NCI-H1436 (cell line): Measurements from ENCODE around the gene GPC6.

Experiments used
- DNase-seq: peaks from one replicate; lab custom pipeline; 2025; lab: John Stamatoyannopoulos, UW

Gene GPC6

DNA sequence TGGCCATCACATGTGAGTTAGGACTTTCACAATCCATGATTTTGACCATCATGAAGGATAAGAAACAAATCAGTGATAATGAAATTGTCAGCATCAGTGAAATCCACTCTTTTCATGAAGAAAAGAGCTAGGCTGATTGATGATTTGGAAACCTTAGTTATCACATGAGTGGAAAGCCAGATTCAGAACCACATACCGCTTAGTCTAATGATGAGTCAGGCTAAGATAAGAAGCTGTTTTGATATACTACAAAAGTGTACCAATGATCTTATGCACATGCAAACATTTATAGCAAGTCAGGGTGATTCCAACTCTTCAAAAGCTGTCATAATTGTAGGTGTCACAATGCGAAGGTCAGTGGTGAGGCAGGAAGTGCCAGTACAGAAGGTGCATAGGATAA is 519.3 kb downstream of the GPC6 start:
- no peak for DNase-seq

DNA sequence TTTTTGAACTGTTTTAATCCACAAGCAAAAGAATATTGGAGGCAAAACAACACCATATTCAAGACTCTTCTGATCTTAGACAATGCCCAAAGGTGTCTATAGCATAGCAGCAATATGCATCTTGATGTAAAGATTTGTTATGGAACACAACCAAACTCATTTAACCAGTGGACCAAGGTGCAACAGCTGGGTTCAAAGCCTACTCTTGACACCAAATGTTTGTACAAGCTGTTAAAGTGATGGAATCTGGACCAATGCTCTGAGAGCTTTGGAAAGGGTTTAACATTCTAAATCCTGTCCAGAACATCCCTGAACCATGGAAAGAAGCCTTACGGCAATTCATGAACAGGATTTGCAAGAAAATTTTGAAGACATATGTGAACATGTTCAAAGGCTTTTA is 520.0 kb downstream of the GPC6 start:
- no peak for DNase-seq

DNA sequence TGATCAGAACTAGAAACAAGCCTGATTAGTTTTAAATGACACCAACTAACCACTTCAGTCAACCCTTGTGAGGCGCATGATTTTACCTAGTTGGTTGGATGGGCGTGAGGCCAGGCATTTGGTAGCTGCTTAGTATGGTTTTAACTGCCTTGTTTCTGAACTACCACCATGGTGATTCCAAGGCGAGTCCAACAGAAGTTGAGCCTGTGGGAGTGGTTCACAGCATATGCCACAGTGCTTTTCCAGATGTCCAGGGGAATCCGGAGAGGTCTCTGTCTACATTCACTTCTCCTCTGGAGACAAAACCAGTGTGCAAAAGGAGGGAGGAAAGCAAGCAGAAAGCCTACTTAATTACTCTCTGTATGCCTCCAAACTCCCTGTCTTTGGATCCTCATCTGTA is 524.1 kb downstream of the GPC6 start:
- no peak for DNase-seq

DNA sequence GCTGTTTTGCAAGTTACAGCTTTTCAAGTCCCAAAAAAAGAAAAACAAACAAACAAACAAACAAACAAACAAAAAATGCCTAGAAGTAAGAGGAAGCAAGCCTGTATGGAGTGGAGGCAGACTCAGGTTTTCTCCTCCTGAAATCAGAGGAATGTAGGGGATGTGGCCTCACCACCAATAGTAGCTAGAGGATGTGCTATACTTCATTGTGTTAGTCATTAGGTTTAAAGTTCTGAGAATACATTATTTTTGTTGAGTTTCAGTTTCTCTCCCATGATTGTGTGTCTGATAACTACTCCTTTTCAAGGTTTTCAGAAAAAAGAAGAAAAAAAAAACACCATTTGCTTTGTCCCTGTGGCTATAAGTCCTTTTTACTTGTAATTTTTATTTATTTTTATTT is 524.5 kb downstream of the GPC6 start:
- no peak for DNase-seq

DNA sequence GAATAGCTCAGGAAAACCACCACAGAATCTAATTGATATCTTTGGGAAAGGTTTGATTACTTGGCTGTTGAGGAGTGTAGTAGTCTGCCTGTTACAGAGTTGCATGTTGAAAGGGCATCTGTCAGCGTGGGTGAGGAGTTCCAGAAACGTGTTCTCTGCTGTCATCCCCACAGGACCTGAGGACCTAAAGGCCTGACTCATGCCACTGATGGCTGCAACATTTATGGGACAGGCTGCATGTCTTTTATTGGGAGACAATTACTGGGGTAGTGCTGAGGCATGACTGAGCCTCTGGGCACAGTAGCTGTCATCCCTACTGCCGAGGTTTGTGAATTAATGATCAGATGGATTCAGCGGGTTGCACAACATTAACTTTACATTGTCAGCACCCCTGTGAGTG is 525.9 kb downstream of the GPC6 start:
- DNase-seq = no peak

DNA sequence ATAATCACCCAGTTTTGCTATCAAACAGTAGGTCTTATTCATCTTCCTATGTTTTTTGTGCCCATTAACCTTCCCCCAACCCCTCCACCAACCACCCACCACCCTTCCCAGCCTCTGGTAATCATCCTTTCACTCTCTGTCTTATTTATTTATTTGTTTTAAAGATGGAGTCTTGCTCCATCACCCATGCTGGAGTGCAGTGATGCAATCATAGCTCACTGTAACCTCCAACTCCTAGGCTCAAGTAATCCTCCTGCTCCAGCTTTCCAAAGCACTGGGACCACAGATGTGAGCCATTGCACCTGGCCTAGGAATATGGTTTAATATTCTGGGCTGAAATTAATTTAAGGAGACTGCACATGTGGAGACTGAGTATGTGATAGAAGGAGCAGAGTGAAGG is 527.0 kb downstream of the GPC6 start:
- no peak for DNase-seq

DNA sequence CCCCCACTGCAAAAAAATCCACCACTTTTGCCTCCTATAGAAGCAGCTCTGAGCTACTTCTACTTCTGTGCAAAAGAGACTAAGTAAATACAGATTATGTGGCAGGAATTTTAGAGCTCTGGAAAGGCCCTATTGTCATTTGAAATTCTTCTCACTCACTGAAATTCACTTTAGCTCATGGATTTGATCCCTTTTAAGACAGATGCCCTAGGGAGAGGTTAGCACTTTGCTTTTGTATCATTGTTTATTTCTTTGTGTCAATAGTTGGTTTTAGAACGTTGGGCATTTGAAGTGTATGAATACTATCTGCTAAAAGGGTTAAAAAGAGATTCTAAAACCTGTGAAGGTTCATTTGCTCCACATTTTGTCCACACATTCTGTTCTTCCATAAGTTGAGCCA is 528.7 kb downstream of the GPC6 start:
- no peak for DNase-seq

DNA sequence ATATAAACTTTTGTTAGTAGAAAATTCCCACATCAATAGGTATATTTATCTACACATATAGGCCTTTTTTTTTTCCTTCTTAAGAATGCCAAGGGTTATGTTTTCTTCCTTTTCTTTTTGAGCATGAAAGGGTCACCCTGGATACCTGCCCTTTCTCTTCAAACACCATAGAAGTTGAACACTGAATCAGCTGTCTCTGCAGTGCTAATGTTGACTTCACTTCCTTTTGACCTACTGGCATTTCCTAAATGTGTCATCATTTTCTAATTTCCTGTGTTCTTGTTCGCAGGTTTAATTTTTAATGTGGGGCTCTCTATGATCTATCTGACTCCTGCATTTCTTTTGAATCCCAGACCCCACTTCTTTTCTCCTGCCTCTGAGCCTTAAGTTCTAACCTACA is 532.0 kb downstream of the GPC6 start:
- DNase-seq = no peak

DNA sequence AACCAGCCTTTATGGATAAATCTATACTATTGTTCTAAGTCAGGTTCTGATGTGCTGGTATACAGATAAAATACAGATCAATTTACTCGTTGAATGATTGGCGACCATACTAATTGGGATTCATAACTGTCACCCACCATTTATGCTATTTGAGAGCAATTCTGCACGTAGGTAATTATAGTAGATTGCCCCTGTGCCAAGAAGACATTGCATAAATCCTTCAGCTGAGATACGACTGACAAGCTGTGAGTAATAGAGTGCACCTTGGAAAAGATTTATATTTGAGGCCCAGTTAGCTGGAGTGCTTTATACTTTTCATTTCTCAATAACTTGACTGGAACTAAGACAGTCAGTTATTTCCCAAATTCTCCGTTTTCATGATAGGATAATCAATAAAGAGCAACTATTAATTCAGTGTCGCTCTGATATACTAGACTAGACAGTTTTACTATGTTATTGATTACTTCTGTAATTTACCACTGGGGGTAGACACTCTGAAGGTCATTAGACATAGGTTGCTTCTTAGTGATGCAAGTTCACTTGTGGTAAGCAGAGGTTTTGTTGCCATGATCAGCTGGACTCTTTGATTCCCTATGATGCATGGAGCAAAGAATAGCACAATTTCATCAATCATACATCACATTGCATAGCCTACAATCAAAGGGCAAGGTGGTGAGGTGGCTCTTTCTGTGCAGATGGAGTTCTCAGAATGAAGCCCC is 536.3 kb downstream of the GPC6 start:
- no peak for DNase-seq

DNA sequence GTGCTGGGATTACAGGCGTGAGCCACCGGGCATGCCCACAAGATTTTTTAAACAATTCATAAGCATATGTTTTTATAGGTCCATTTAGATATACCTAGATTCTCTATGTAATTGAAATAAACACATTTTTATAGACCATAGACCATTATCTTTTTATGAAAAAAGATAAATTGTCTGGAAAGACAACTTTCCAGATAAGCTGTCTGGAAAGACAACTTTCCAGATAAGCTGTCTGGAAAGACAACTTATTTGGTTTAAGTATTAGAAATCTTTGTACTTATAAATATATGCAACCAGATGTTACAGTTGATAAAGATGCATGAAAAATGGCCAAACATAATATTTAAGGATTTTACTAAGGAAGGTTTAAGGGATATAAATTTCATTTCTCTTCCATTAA is 538.5 kb downstream of the GPC6 start:
- no peak for DNase-seq

DNA sequence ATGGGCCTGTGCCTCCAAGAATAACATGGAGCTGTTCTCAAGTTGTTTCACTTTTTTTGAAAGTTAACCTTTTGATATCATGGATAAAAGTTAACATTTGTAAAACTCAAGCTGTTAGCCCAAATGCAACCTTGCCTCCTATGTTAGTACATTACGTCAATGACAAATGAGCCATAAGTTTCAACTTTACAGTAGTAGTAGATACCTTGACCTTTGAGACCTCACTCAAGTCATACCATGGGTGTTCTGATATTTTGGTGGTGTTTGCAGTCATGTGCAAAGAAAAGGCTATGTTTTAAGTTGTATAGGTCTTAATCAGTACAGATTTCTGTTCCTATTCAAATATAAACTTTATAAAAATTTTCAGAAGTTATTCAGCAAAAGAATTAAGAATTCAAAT is 539.2 kb downstream of the GPC6 start:
- DNase-seq = no peak

DNA sequence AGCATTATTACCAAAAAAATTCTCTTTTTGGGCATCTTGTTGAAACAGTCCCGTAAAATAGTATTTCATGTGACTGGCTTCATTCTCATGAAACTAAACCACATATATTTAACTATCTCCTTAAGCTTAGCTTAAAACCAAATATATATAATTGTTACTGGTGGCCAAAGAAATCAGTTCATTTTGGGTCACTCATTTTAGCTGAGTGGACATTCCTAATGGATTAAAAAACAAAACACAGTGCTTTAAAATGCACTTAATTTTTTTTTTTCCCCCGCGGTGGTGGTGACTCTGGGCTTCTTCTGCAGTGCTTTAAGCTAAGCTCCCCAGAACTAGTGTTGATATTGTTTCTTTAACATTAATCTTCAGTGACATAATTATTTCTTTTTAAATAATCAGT is 540.1 kb downstream of the GPC6 start:
- DNase-seq = no peak

DNA sequence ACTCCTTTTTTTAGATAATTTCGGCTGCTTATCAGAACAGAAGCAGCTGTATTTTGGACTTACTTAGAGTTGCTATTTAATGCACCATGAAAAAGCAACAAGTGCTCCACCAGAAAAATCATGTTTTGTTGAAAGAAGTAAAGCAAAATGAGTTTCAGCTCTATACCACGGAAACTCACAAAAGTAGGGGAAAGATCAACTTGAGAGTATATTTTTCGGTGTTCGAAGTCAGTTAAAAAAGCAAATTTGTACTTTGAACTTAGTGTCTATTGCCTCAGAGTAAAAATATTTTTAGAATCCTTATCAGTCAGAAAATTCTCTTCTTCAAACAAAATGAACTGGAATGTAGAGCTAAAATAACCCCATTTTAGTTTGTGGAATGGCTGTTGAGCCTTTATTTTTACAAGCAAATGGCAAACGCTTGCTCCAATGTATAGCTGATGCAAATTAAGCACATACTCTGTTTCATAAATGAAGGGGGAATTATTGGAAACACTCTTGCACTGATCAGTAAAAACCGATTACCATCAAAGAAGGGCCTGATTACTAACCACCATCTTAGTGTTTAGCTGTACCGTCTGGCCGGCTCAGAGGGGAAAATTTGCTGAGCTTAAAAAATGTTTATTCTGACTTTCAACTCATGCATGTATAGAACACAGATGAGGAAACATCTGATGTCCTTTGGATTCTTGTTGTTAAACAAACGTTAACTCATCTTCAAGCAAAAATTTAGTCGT is 540.7 kb downstream of the GPC6 start:
- no peak for DNase-seq

DNA sequence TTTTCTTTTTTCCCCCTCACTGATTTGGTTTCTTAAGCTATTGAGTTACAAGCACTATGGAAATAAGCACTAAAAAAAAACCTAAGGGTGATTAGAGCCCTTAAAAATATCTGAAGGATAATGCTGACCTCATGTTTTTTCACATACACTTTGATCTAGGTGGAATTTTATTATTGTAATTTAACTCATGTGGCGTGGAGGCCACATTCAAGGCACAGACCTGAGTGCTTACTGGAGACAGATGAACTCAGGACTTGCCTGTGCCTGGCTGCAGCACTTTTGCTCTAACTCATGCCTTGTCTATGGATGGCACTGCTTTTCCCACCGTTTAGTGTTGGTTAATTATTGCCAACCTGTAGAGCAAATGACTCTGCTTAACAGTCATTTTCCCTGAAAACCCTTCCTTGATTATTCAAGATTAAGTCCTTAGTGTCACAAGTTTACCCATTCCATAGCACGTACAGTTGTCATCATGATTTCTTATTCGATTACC is 541.4 kb downstream of the GPC6 start:
- no peak for DNase-seq

DNA sequence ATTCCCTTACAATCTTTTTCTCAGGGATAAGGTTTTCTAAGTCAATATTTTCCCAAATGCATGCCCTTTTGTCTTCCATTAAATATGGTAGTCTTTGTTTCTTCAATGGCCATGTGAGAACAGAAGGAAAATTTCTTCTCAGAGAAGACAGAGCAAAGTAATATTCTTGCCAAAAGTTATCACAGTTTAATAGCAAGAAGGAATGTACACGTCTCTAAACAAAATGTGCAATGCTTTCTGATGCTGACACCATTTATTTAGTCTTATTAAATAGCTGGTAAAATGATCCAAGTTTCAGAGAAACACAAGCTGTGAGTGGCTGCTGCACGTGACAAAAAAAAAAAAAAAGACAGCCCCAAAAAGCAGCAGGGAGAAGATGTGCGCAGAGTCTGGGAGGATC is 542.5 kb downstream of the GPC6 start:
- DNase-seq = no peak

DNA sequence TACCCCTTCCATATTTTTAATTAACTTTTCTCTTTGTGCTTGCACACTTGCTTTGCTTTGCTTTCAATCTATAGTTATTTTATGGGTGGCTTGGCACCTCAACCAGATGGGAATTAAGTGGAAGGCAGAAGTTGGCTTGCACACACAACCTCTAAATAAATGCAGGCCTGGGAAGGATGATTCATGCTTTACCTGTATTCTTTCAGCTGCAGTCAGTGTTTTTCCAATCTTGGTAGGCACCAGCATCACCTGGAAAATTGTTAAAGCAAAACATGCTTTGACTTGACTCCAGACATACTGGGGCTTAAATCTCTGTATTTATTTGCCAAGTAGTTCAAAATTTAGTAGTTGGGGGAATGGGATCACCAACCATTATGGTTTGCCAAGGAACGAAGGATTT is 543.0 kb downstream of the GPC6 start:
- no peak for DNase-seq

DNA sequence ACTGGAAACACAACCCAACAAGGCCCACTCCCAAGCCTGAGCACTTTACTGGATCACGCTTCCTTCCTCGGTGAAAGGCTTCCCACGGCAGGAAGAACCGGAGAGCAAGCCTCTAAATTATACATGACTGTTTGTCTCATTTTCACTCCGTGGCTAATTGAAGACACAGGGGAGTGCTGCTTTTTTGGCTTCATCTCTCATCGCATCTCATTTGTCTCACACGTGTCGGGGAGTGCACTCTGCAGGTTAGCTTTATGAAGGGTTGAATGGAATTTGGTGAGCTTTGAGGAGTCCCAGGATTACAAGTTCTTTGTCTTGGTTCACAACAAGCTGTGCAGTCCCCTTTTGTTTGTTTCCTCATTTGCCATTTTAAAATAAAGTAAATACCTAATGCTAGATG is 544.6 kb downstream of the GPC6 start:
- DNase-seq = no peak

DNA sequence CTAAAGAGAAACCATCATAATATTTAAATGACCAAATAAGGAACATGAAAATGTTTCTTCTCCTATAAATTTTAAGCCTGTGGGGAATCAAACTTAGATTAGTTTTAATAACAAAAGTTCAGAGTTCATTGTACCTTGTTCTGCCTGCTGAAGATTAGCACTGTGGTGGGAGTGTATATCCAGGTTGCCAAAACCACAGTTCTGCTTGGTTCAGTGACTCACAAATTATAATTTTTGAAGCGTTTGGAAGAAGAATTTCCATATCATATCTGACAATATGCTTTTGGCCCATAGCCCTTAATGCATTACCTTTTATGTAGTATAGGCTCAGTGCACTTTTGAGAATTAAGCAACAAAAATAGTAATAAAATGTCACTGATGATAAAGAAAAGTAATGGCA is 545.2 kb downstream of the GPC6 start:
- no peak for DNase-seq

DNA sequence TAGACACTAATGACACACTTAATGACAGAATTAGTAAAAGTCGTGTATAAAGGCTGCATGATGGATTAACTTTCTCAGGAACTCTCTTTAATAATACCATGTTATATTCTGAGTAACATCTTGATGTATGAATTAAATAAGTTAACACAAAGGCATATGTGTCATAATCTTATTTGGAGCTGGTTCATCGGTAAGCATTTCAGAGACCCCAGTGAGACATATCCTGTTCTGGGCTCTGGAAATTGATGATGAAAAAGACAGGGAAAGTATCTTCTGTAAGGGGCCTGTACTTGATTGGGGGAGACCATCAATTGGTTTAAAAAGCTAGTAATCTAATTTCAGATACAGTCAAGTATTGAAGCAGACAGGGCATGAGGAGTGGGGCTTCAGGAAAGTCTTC is 547.9 kb downstream of the GPC6 start:
- no peak for DNase-seq

DNA sequence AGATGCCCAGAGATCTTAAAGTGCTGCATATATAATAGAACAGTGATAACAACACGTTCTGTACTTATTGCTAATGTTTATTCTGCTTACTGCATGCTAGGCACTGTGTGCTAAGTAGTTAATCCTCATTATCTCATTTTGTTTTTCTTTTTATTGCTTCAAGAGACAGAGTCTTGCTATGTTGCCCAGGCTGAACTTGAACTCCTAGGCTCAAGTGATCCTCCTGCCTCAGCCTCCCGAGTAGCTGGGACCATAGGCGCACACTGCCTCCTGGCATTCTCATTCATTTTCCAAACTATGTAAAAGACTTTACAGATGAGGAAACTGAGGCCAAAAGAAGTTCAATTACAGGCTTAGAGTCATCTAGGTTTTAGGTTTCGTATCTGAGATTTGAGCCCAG is 548.4 kb downstream of the GPC6 start:
- DNase-seq = no peak

DNA sequence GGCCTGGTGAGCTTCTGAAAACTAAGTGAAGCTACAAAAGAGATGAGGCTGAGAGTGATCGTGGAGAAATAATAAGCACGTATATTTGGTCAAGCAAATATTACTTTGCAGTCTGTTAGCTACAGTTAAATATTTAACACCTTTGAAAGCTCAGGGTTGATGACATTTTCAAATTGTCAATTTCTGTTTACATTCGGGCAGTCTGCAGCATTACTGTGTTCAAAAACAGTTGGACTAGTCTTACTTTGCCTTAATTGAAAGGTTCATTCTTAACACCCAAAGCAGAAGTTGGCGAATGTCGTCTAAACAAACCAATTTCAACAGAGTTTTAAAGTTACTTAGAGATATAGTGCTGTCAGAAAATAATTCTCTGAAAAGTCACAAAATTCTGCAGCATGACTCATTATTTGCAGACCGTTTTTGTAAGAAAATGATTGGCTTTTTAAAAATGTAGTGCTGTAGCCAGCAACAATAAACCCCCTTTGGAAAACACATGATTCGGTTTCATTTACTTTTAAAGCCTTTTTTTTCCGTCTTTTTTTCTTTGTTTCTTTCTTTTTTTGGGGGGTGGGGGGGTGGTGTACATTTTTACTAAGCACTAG is 549.0 kb downstream of the GPC6 start:
- no peak for DNase-seq

DNA sequence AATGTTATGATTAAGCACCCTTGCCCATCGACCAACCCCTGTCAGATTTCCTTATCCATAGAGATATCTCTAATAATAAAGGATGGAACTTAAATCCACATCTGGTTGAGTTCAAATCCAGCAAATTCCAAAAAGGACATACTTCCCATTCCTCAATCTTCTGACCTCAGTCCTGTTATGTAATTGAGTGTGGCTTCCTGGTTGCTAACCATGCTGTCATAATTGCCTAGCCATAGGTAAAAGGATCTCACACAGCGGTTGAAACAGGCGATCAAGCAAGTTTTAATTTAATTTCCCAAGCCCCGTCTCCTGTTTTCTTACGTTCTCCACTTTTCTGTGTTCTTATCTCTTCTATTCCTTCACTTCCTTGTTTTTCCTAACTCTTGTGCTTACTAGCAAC is 550.3 kb downstream of the GPC6 start:
- DNase-seq = no peak

DNA sequence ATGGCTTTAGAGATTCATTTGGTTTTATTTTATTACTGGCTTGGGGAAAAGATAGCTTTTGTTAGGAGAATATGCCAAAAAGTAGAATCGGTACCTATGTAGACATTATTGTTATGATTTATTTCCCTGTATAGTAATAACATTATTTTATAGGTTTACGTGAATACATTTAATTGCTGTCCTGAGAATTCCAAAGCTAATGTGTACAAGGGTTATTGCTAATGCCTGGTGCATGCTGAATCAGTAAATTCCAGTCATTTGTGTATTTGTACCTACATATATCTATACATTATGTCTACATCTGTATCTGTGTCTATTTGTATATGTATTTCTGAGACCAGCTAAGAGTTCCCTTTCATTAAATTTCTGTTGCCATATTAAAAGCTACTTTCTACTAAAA is 550.9 kb downstream of the GPC6 start:
- DNase-seq = no peak
